Hepatocyte (in vitro differentiated cells): ENCODE data around the gene SYT9.

Source experiments
- CTCF ChIP-seq: fragments of 200-600 bp; sonication (generic); IDR thresholded peaks from 2 replicates; pipeline ENCODE4 v1.5.1; 2016; ENCODE audit warnings: antibody characterized with exemption, mild to moderate bottlenecking; ENCODE audit not compliant: poor library complexity
- EZH2 ChIP-seq: fragments of 200-600 bp; sonication (generic); IDR thresholded peaks from 2 replicates; pipeline ENCODE4 v1.6.1; 2016; ENCODE audit warnings: antibody characterized with exemption, mild to moderate bottlenecking, borderline replicate concordance

- no peak for TF ChIP-seq CTCF
- no peak for TF ChIP-seq EZH2
Measured at GRCh38 chr11:7454854-7455253, 203.2 kb downstream of the SYT9 start.
